ENCODE results near the gene PMM2. TPM values are rescaled to one million over a fixed set of nuclear protein-coding genes. Genes with fewer than 3 reads are reported as not detected.

The PMM2 gene
- total RNA-seq, 1 donor from 2014 or later = 61.1 TPM

- no peaks in the 10 kb centered on the region for H3K9me3 Mint-ChIP-seq
- H3K4me3 Mint-ChIP-seq = no peak overlapping the region
These were observed 54.2 kb downstream of the PMM2 start for GRCh38 chr16:8851761-8852403.

GRCh38 chr16:8852534-8852933 lies 54.9 kb downstream of the PMM2 start:
- H3K27me3 Mint-ChIP-seq = no peaks in the 10 kb centered on the region
- no peak overlapping the region for H3K4me3 Mint-ChIP-seq
- CTCF ChIA-PET = interaction anchor here (1.4 kb wide), 1 partner anchor 28 kb away, joined by 3 read pairs; no protein-coding TSS in a partner anchor
- no peak for ATAC-seq (ENCODE audit: low read depth)
- intact Hi-C loops (cut with micrococcal nuclease) = no loop called here
- POLR2A ChIA-PET = interaction anchor here (2.4 kb wide), 1 partner anchor 16 kb away, joined by 9 read pairs; the partner anchor contains the start of gene CARHSP1
- H3K36me3 Mint-ChIP-seq (ENCODE audit: low read depth) = peaks cover 73% of the 10 kb centered on the region
- H3K27ac Mint-ChIP-seq = no peak overlapping the region
- peaks cover 23% of the 10 kb centered on the region for H3K4me1 Mint-ChIP-seq
- no peak for DNase-seq
- TF ChIP-seq CTCF (IDR thresholded peaks at IDR 0.05) = no peak
- H3K9me3 Mint-ChIP-seq = no peaks in the 10 kb centered on the region

More at GRCh38 chr16:8851761-8852403, 54.2 kb downstream of the PMM2 start:
- H3K36me3 Mint-ChIP-seq (ENCODE audit: low read depth) = peaks cover 72% of the 10 kb centered on the region
- ChIA-PET POLR2A (interaction anchor here (2.4 kb wide), 1 partner anchor 16 kb away, joined by 9 read pairs; the partner anchor contains the start of gene CARHSP1), CTCF (interaction anchor here (2.2 kb wide), 1 partner anchor 28 kb away, joined by 7 read pairs; no protein-coding TSS in a partner anchor)
- intact Hi-C loops (cut with micrococcal nuclease) = no loop called here
- no peak for DNase-seq
- TF ChIP-seq CTCF (IDR thresholded peaks at IDR 0.05) = no peak
- no peak overlapping the region for H3K27ac Mint-ChIP-seq
- no peaks in the 10 kb centered on the region for H3K27me3 Mint-ChIP-seq
- ATAC-seq (ENCODE audit: low read depth) = no peak
- H3K4me1 Mint-ChIP-seq = peaks cover 21% of the 10 kb centered on the region

GRCh38 chr16:8853150-8853549 lies 55.5 kb downstream of the PMM2 start:
- no peaks in the 10 kb centered on the region for H3K27me3 Mint-ChIP-seq
- ChIA-PET CTCF (interaction anchor here (1.4 kb wide), 1 partner anchor 27 kb away, joined by 3 read pairs; no protein-coding TSS in a partner anchor), POLR2A (interaction anchor here (0.5 kb wide), 1 partner anchor 8 kb away, joined by 3 read pairs; no protein-coding TSS in a partner anchor)
- intact Hi-C loops (cut with micrococcal nuclease) = no loop called here
- H3K36me3 Mint-ChIP-seq (ENCODE audit: low read depth) = peaks cover 71% of the 10 kb centered on the region
- no peak for DNase-seq
- no peak for TF ChIP-seq CTCF (IDR thresholded peaks at IDR 0.05)
- no peaks in the 10 kb centered on the region for H3K9me3 Mint-ChIP-seq
- no peak overlapping the region for H3K4me3 Mint-ChIP-seq
- no peak overlapping the region for H3K27ac Mint-ChIP-seq
- H3K4me1 Mint-ChIP-seq = peaks cover 26% of the 10 kb centered on the region
- no peak for ATAC-seq (ENCODE audit: low read depth)

- intact Hi-C loops (cut with micrococcal nuclease) = no loop called here
- Mint-ChIP-seq H3K4me1 (peaks cover 26% of the 10 kb centered on the region), H3K9me3 (no peaks in the 10 kb centered on the region), H3K4me3 (no peak overlapping the region), H3K27ac (no peak overlapping the region), H3K36me3 (ENCODE audit: low read depth) (peaks cover 71% of the 10 kb centered on the region), H3K27me3 (no peaks in the 10 kb centered on the region)
- ATAC-seq (ENCODE audit: low read depth) (no peak), DNase-seq (no peak)
- ChIA-PET POLR2A (interaction anchor here (0.5 kb wide), 1 partner anchor 8 kb away, joined by 3 read pairs; no protein-coding TSS in a partner anchor), CTCF (interaction anchor here (1.4 kb wide), 1 partner anchor 27 kb away, joined by 3 read pairs; no protein-coding TSS in a partner anchor)
- TF ChIP-seq CTCF (IDR thresholded peaks at IDR 0.05) = no peak
These were observed 56.0 kb downstream of the PMM2 start for GRCh38 chr16:8853611-8854010.

GRCh38 chr16:8854298-8854948 lies 56.8 kb downstream of the PMM2 start:
- Mint-ChIP-seq H3K27ac (no peak overlapping the region), H3K4me3 (no peak overlapping the region), H3K9me3 (no peaks in the 10 kb centered on the region), H3K27me3 (no peaks in the 10 kb centered on the region), H3K4me1 (peaks cover 26% of the 10 kb centered on the region), H3K36me3 (ENCODE audit: low read depth) (peaks cover 71% of the 10 kb centered on the region)
- ATAC-seq (ENCODE audit: low read depth) (no peak), DNase-seq (no peak)
- TF ChIP-seq CTCF (IDR thresholded peaks at IDR 0.05) = no peak
- ChIA-PET POLR2A (interaction anchor here (0.6 kb wide), 2 partner anchors 247 to 1334 kb away, joined by 3 read pairs; no protein-coding TSS in a partner anchor), CTCF (no interaction called here)
- intact Hi-C loops (cut with micrococcal nuclease) = no loop called here
